GM18951 (cell line): Measurements from ENCODE around the gene CLTCL1.

ENCODE experiments used
- POLR2A ChIP-seq: IDR thresholded peaks from 4 replicates; pipeline ENCODE4 v1.6.1; 2011; ENCODE audit warnings: mild to moderate bottlenecking; ENCODE audit not compliant: insufficient read length, insufficient read depth; ENCODE audit errors: extremely low read depth
- in situ Hi-C: fragments of 300-500 bp; cut with MboI; formaldehyde crosslinking; loops from one replicate; pipeline ENCODE4 v1.12.0; 2022; ENCODE audit warnings: low sequenced_read_pairs, mixed read lengths, inconsistent platforms; ENCODE audit not compliant: unreplicated experiment

CLTCL1 gene

DNA sequence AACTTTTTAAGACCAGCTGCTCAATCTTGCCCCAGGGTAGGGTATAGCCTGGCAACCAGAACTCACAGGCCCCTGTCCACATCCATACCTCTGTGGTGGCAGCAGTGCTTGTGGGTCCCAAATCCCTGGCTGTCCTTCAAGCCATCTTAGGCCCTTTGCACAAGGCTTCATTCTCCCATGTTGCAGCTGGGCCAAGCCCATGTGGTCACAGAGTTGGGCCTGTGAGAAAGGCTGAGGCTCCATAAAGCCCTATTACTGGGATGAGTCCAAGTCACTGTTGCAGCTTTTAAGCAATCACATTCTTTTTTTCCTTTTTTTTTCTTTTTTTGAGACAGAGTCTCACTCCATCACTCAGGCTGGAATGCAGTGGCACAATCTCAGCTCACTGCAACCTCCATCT, 65.1 kb downstream of the CLTCL1 start:
- in situ Hi-C loops, result no loop called here
- no peak for TF ChIP-seq POLR2A

DNA sequence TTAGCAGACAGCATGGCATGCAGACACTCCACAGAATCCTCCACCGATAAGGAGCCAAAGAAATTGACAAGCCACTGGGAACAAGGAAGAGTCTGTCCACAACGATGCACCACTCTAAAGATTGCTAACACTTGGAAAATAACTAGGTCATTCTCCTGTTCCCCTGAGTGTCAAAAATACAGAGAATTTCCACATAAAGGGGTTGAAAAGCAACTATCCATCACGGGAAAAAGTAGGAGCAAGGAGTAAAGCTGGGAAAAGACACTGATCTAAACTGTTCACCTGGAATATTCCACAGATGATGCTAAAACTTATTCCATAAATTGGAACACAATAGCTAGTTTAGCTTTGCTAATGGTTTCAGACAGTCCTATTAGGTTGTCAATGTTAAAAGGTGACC, 66.0 kb downstream of the CLTCL1 start:
- no peak for TF ChIP-seq POLR2A
- in situ Hi-C loops, result no loop called here

DNA sequence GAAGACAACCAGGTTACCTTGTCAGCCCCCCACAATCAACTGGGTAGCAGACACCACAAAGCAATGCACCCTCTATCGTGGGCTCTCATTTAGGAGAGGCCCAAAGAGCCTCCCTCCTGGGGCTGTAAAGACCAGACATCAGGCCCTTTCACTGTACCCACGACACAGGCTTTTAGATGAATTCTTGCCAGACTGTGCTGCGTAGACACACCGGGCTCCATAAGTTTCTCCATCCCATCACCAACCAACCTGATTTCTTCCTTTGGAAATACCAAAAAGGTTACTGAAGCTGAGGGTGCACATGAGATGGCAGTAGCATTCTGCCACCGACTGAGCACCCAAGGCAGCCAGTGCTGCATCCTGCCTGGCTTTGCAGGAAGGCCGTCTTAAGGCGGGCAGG, 66.5 kb downstream of the CLTCL1 start:
- no peak for TF ChIP-seq POLR2A
- in situ Hi-C loops, result no loop called here

DNA sequence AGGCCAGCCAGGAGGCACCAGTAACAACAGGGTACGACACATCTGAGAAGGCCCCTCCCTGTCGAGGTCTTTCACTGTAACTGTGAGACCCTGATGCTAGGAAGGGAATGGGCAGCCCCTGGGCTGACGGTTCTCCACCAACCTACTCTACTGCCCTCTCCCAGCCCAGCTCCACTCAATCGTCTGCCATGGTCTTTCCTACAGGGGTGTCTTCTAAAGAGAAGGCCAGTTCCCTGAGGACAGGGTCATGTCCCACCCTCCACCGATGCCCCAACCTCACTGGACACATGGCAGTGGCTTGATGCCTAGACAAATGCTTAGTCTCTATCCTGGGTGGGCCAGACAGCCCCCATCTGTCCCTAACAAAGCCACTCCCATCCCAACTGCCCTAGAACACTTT, 67.0 kb downstream of the CLTCL1 start:
- TF ChIP-seq POLR2A, result no peak
- in situ Hi-C loops, result no loop called here

DNA sequence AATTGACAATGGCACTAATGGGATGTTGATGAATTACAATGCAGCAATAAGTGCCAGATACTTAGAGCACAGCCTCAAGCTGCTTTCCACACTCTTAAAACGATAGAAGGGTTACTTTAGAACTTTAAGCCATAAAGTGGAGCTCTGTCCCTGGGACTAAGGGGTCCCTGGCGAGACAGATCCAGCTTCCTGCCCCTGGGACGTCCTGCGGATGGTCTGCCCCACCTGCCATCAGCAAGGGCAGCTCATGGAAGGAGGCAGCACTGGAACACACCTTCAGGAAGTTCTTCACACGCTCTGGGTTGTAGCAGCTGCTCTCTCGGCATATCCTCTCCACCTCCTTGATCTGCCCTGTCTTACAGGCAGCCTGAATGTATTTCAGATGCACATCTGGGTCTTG, 67.9 kb downstream of the CLTCL1 start:
- in situ Hi-C loops, result no loop called here
- TF ChIP-seq POLR2A, result no peak

DNA sequence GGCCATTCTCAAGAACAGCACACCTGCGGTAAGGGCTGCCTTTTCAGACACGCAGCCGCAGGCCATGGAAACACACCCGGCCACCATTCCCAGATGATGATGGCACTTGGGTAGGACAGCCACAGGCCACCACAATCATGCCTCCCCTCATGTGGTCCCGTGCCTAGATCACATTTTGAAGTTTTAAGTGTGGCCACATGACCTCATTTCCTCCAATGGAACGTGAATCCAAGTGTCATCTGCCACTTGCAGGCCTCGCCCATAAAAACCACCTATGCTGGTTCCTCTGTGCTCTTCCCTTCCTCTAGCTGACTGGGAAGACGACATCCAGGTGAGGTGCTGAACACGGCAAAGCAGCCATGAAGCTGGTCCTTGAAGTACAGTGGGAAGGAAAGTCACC, 68.4 kb downstream of the CLTCL1 start:
- TF ChIP-seq POLR2A, result no peak
- in situ Hi-C loops, result no loop called here

DNA sequence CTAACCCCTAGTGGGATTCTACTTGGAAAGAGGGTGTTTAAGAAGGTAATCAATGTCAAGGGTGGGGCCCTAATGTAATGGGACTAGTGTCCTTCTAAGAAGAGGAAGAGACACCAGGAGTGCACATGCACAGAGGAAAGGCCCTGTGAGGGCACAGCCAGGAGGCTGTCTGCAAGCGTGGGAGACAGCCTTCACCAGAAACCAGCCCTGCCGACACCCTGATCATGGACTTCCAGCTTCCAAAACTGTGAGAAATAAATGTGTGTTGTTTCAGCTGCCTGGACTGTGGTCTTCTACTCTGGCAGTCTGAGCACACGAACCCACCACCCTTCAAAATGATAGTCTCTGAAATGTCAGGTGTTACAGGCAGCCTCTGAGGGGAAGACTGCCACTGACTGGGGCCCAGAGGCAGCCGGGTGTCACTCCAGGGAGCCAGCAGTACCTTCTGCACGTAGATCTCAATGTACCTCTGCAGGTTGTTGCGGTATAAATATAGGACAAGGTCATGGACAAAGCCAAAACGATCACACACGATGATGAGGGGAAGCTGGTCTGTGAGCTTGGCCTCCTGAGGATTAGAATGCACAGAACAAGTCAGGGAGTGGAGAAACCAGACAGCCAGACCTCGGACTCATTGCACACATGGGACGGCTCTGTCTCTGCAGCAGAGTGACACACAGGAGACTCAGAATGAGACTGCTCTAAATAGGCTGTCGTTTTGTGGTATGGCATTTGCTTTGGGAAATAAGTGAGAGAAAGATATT, 69.1 kb downstream of the CLTCL1 start:
- TF ChIP-seq POLR2A, result no peak
- in situ Hi-C loops, result no loop called here

DNA sequence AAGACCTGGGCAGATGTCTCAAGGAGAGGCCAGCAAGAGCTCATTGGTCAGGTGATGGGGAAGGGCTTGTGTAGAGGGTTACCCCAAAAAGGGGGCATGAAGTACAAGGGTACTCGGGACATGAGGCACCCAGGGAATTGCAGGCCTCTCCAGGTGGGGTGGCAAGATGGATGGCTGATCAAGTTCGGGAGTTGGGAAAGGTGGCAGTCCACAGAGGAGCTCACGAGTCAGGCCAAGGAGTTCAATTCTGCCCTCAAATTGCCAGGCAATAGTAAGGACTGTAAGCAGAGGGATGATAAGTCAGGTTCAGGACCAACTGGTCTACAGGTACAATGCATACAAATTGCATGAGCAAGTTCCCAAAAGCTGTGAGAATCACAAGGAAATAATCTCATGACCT, 70.7 kb downstream of the CLTCL1 start:
- in situ Hi-C loops, result no loop called here
- TF ChIP-seq POLR2A, result no peak

DNA sequence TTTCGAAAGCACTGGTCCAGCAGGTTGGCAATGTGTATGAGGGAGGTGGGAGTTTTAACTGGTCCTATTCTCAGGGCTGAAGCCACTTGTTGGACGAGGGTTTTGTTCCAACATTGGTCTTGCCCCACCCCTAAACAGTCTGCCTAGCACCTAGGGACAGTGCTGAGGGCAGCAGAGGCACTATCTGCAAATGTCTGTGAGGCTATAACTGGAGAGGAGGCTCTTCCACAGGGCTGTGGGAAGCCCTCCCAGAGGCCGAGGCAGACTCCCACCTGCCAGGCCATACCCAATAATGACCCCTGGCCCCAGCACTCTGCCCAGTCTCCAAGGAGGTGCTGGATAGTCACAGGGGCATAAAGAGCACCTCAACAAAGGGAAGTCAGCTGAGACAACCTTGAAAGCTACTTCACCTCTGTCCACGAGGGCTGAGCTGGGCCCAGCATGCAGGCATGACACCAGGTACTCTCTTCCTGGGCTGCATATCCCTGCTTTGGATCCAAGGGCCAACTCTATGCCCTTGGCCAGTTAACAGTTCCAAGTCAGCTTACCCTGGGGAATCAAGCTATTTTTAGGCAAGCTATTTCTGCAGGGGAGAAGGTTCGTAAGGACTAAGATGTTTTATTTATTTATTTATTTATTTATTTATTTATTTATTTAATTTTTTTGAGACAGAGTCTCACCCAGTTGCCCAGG, 72.8 kb downstream of the CLTCL1 start:
- in situ Hi-C loops, result no loop called here
- no peak for TF ChIP-seq POLR2A

DNA sequence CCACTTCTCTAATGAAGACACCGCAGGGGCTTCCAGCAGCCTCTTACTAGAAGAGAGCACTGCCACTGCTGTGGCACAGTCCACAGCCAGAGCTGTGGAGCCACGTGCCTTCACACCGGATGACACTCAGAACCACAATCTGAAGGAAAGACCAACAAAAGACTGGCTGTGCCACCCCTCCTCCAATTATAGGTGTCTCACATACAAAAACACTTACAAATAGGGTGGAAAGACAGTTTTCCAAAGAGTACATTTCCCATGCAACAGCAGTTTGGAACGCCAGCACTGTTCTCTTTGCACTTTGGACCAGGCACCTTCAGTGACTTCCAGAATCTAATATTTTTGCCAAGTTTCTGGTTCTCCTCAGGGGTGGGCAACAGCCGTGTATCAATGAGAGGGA, 74.9 kb downstream of the CLTCL1 start:
- TF ChIP-seq POLR2A, result no peak
- in situ Hi-C loops, result no loop called here

DNA sequence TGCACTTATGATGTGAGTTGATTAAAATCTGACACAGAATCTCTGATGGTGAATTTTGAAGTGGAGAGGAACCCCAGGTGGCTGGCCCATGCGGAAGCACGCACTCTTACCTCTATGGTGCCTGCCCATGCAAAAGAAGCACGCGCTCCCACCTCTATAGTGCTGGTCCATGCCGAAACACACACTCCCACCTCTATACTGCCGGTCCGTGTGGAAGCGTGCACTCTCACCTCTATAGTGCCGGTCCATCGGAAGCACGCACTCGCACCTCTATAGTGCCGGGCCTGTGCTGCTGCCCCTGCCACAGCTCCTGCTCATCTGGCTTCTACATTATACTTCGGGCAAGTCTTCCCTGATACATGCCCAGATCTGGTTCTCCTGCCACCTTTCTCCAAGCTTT, 76.2 kb downstream of the CLTCL1 start:
- no peak for TF ChIP-seq POLR2A
- in situ Hi-C loops, result no loop called here

DNA sequence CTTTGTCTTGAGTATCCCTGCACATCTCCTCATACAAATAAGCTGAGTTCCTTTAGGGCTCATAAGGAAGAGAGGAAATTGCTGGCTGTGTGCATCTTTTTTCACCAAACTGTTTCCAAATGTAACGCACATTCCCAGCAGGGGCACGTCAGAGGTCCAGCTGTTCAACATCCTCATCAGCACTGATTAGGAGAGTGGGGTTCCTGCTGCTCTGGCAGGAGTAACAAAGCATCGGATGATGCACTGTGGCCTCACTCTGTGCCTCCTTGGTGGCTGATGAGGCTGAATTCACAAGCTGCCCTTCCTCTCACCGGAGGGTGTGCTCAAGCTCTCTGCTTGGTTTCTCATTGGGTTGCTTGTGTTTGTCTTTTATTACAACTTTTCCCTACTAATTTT, 77.4 kb downstream of the CLTCL1 start:
- in situ Hi-C loops, result no loop called here
- TF ChIP-seq POLR2A, result no peak

DNA sequence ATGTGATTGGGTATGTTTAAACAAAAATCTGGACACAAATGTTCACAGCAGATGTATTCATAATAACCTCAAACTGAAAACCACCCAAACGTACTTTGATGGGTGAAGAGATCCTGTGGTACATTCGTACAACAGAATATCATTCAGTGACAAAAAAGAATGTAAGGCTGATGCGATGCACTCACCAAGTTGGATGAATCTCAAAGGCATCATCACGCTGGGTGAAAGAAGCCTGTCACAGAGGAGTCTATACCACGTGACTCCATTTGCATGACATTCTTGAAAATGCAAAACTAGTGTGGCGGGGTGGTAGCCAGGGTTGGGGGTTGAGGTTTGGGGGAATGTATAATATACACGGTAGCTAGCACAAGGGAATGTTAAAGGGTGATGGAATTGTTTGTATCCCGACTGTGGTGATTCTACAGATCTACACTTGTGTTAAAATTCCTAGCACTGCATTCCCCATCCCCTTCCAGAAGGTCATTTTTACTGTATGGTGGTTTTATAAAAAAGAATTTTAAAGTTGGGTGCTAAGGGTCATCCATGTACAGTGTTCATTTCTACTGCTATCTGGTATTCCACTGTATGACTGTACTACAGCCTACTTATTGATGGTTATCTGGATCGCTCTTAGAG, 78.0 kb downstream of the CLTCL1 start:
- no peak for TF ChIP-seq POLR2A
- in situ Hi-C loops, result no loop called here

DNA sequence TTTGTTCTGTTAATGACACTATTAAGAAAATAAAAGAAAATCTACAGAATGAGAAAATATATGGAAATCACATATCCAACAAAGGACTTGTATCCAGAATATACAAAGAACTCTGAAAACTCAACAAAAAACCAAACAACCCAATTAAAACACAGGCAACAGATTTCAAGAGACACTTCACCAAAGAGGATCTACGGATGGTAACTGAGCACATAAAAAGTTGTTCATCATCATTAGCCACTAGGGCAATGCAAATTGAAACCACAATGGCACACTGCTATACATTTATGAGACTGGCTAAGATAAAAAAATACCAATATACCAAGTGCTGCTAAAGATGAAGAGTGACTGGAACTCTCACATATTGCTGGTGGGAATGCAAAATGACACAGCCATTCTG, 78.5 kb downstream of the CLTCL1 start:
- TF ChIP-seq POLR2A, result no peak
- in situ Hi-C loops, result no loop called here
